ENCODE data around the gene ANK2.

The ANK2 gene

DNA sequence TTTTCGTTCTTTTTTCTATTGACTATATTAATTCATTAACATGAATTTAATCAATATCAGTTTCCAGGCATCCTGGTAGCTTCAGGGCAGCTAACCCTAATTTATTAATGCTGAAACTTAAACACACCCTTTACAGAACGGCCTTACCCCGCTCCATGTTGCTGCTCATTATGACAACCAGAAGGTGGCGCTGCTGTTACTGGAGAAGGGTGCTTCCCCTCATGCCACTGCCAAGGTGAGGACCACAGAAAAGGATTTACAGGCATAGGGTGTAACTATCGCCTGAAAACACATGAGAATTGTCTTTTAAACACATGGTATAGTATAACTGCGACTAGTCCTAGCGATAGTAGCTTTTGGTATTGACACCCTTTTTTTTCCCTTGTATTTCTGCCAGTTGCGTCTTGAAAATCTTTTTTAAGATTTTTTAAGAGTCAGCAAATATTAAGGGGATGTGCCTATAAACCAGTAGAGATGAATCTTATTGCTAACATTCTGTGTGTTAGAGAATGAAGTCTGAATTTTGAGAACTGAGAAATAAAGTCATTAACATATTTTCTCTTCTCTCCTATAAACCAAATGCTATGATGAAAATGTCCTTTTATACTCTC, 229.0 kb downstream of the ANK2 start:
- in situ Hi-C loops (cut with HindIII; ENCODE audit: low sequenced_read_pairs): no loop called here

DNA sequence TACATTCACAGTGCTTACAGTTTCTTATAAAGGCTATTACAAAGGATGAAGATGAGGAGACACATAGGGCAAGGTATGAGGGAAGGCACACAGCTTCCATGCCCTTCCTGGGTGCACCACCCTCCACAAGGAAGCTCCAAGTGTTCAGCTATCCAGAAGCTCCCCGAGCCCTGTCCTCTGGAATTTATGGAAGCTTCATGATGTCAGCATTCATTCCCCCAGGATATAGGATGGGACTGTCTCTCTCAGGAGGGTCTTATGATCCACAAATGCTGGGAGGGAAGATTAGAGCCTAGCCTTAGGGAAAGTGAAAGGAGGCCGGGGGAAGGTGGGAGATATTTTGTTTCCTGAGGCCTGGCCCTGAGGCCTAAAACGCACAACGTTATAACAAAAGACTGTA, 236.0 kb downstream of the ANK2 start:
- in situ Hi-C loops (cut with HindIII; ENCODE audit: low sequenced_read_pairs): no loop called here

DNA sequence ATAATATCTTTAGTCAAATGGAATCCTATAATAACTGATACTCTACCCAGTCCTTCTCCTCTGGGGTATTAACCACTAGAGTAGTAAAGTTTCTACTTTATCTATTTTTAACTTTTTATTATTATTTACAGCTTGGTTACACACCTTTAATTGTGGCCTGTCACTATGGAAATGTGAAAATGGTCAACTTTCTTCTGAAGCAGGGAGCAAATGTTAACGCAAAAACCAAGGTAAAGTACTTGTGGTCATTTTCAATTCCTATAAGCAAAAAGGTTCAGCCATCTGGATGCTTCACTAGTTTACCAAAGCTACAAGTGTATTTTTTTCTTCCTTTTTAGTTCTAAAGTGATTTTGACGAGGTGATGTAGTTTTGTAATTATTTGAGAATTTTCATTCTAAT, 238.8 kb downstream of the ANK2 start:
- in situ Hi-C loops (cut with HindIII; ENCODE audit: low sequenced_read_pairs): no loop called here

DNA sequence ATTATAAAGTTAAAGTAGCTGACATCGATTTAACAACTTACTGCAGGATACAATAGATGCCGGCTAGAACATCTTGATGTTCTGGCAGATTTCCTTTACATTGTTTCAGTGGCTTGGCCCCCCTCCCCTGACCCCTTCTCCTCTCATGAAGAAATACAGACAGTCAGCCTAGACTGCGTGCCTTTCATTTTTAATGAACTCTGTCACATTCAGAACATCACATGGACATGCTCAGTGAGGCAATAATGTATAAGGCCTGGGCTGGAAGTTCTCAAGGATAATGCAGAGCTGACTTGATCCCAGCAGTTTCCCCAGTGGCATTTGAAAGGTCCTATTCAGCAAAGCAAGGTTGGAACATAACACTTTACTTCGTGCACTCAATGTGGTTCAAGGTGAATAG, 239.2 kb downstream of the ANK2 start:
- in situ Hi-C loops (cut with HindIII; ENCODE audit: low sequenced_read_pairs): no loop called here

DNA sequence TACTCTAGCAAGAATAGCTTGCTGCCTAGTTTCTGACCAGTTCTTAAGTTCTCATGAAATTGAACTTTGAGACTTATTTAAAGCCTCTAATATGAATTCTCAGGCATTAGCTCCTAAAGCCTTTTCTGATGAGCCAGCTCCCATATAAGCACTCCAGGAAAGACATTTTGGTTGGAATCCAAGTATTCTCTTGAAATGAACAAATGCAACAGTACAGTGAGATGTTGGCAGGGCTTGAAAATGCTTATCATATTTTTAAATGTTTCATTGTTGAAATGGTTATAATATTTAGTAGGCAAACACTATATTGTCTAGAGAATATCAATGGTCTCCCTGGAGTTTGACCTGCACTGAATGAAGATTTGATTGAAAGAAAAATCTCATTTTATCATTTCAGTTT, 240.3 kb downstream of the ANK2 start:
- in situ Hi-C loops (cut with HindIII; ENCODE audit: low sequenced_read_pairs): no loop called here

DNA sequence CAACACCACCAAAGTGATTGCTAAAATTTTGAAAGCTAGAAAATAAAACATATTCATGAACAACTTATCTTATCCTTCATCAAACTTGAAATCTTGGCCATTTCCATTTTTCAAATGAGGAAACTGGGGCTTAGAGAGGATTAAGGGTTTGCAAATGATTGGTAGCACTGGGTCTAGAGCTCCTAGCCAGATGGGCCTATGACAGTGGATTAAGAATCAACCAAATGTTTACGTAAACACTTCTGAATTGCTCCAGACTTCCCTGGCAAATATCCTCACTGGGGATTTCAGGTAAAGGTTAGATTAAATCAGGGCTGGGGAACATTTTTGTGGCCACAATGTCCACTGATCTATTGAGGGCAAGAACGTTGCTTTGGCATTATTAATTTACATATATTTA, 241.2 kb downstream of the ANK2 start:
- in situ Hi-C loops (cut with HindIII; ENCODE audit: low sequenced_read_pairs): no loop called here

DNA sequence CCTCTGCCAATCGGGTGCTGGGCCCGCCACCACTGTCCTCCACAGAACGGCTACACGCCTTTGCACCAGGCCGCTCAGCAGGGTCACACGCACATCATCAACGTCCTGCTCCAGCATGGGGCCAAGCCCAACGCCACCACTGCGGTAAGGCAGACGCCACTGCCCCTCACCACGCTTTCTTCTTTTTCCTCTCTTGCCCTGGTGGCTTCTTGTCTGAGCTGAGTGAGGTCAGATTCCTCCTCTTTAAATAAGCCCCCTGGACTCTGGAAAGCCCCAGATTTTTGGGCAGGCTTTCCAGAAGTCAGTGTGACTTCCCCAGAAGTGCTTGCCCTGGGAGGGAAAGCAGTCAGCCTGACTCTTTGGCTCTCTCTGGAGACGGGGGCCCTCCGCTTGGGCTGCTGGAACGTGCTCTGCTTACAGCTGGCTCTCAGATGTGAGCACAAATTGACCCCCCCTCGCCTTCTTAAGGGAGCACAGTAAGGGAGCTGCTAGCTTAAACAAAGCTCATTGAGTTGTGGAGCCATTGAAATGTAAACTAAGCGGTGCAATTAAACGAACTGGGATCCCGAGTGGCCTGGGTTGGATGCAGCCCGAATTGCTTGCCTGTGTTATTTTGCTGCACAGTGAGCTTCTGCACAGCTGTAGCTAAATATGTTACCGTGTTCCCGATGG, 243.1 kb downstream of the ANK2 start:
- in situ Hi-C loops (cut with HindIII; ENCODE audit: low sequenced_read_pairs): no loop called here

DNA sequence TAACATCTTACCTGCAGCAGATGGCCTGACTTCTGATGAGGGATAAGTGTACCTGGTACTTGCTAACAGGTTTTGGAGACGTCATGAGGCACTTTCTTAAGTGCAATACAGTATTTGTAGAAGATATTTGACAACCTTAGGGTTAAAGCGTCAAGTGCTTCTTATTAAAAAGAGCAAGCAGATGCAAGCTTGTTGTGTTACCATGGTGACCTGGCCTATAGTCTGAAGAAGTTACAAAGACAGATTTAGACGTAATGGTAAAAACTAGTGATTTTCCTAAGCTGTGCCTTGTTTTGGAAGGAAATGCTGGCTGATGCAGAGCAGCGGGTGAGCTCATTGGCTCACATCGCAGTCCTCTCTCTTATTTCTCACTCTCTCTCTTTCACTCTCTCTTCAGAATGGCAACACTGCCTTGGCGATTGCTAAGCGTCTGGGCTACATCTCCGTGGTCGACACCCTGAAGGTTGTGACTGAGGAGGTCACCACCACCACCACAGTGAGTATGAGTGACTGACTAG, 243.6 kb downstream of the ANK2 start:
- in situ Hi-C loops (cut with HindIII; ENCODE audit: low sequenced_read_pairs): no loop called here

DNA sequence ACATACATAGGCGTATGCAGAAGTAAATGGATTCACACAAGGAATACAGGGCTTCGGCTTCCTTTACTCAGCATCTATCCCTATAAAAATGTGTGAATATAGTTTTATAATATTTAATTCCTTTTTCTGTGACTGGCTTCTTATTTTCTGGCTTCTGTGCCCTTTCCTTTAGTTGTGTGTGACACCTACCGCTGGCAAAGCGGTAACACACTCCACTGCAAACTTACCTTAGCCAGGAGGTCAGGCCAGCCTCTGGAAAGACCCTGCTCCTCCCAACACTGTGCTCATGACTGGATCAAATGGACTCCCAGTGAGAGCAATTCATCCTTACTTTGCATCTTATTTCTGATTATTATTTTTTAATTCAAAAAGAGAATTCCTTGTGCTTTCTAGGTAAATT, 244.2 kb downstream of the ANK2 start:
- in situ Hi-C loops (cut with HindIII; ENCODE audit: low sequenced_read_pairs): no loop called here

DNA sequence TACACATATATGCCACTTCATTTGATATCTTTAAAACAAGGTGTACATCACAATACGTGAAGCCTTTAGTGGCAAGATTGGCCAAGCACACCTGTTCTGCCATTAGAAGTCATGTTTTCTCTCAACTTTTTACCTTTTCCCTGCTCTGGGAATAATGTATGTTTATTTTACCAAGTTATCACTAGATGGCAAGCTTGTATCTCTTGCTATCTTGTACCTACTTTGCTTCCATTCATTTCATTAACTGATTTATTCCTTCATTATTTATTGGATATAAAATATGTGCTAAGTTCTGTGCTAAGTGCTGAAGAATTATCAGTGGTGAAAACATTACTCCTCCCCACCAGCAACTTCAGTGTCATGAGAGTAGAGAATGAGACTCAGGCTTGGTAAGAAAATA, 245.5 kb downstream of the ANK2 start:
- in situ Hi-C loops (cut with HindIII; ENCODE audit: low sequenced_read_pairs): no loop called here

DNA sequence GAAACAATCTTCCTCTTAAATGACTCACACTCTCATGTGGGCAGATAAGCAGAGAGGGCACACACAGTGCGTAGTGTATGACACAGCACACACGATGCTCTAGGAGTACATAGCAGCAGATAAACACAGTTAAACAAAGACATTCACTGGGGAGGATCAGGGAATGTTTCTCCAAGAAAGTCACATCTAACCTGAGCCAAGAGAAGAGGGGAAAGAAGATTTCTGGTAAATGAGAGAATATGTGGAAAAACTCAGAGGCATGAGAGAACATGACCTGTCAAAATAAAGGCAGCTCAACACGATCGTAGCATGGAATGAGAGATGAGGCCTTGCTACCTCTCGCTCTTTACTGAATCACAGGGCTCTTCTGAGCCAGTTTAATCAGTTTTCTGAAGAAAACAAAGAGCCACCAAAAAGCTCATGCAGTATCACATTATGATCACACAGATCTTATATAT, 251.0 kb downstream of the ANK2 start:
- in situ Hi-C loops (cut with HindIII; ENCODE audit: low sequenced_read_pairs): no loop called here

DNA sequence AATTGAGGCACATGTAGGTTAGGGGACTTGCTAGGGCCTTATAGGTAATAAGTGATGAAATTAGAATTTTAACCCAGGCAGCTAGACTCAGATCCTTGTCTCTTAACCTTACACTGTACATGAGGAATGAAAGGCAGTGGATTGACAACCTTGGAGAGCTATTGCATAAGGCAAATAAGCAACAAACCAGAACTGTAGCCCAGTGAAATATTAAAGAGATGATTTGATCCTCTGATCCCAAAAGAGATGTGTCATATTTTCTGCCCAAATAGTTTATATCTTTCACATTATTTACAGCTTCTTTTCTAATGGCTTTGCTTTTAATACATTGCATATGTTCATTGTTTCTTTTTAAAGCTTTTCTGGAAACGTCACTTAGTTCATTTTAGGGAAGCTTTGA, 252.6 kb downstream of the ANK2 start:
- in situ Hi-C loops (cut with HindIII; ENCODE audit: low sequenced_read_pairs): no loop called here

DNA sequence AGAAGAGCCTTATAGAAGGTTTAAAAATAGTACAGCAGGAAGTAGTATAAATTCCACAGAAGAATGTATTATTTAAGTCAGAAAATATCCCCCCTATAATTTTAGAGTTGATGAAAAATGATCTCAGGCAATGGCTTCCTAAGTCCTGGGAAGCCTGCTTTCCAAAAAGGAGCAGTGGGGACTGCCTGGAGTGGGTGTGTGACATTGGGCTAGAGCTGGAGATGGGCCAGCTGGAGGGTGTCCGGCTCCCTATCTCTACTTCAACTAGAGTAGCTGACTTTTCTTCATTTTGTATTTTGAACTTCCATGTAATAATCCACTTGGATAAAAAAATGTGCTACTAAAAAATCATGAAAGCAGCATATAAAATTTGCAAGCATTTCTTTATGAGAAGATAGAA, 253.9 kb downstream of the ANK2 start:
- in situ Hi-C loops (cut with HindIII; ENCODE audit: low sequenced_read_pairs): no loop called here

DNA sequence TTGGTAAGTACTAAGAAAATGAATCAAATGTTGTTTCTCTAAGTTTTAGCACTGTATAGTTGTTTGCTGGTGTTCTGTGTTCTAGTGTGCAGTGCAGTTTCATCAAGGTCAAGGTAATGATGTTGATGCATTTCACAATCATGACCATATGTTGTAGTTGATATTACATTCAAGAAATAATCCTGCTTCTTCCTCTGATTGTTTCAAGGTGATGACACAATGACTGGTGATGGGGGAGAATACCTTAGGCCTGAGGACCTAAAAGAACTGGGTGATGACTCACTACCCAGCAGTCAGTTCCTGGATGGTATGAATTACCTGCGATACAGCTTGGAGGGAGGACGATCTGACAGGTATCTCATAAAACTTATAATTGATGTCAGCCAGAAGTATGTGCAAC, 261.6 kb downstream of the ANK2 start:
- in situ Hi-C loops (cut with HindIII; ENCODE audit: low sequenced_read_pairs): no loop called here

DNA sequence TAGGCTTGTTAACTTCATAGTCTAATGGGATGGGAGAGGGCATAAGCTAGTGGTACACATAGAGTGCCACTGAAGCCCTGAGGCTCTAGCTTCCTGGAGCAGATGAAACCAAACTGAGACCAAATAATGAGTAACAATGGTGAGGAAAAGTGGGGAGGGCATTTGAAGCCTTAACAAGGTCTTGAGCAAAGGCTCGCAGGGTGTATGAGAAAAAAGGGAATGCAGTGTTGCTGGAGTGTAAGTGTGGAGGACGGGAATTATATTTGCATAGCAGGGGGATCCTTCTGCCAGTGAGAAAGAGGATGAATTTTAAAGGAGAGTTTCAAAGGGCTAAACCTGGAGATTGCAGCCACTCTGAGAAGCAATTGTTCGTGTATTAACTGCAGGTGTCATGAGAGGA, 263.1 kb downstream of the ANK2 start:
- in situ Hi-C loops (cut with HindIII; ENCODE audit: low sequenced_read_pairs): no loop called here

DNA sequence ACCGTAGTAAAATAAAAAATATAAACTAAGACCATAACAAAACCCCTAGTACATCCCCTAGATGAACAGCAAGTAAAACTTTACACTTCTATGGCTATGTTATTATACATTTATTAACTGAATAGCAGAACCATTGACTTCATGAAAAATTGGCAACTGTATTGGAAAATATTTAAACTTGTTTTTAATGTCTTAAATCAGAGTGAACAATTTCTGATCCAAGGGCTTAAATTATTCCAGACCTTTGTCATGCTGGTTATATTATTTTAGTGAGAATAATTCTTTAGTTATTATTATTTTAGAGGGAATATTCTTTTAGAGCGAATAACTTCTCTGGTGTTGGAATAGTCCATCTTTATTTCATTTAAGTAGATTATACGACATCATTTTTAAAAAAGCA, 265.0 kb downstream of the ANK2 start:
- in situ Hi-C loops (cut with HindIII; ENCODE audit: low sequenced_read_pairs): no loop called here

DNA sequence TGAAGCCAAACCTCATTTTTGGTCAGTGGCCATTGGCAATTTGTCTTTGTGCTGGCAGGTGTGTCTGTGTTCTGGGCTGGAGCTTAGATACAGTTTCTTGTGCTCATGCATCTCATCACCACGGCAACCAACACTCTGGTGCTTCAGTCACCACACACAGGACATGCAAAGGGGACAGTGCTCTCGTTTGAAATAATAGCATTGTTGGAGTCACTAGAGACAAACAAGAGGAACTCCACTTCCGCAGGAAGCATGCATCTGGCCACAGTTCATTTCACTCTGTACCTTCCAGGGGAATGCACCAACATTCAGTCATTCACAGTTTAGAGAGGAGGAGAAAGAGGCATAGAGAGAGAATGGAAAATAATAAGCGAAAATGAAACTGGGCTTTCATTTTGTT, 267.4 kb downstream of the ANK2 start:
- in situ Hi-C loops (cut with HindIII; ENCODE audit: low sequenced_read_pairs): no loop called here

DNA sequence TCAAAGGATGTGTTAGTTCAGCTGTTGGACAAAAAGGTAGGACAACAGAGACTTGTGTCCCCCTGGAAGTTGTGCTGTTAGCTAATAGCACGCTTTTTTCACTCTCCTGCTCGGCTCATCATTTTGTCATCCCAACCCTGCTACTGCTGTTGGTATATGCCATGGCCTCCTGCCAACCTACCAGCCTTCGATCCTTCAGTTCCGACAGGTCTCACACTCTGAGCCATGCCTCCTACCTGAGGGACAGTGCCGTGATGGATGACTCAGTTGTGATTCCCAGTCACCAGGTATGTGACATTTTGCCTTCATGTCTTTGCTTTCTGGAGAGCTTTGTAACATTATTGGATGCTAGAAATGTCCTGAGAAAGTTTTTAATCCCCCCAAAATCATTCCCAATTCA, 268.1 kb downstream of the ANK2 start:
- in situ Hi-C loops (cut with HindIII; ENCODE audit: low sequenced_read_pairs): no loop called here

DNA sequence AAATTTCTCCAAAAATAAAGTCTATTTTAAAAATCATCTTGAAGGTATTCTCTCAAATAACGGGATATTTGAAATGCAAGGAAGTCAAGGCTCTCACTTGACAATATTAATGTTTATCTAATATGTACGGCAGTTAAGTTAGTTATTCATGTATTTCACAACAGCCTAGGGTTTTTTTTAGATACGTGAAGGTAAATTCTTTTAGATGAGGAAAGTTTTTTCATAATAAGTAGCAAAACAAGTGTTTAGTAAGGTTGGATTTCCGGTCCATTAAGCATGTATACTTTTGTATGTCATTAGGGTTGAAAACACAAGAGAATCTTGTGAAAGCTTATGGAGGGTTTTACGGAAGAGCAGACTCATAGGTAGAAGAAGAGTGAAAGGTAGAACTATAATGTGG, 273.3 kb downstream of the ANK2 start:
- in situ Hi-C loops (cut with HindIII; ENCODE audit: low sequenced_read_pairs): no loop called here

DNA sequence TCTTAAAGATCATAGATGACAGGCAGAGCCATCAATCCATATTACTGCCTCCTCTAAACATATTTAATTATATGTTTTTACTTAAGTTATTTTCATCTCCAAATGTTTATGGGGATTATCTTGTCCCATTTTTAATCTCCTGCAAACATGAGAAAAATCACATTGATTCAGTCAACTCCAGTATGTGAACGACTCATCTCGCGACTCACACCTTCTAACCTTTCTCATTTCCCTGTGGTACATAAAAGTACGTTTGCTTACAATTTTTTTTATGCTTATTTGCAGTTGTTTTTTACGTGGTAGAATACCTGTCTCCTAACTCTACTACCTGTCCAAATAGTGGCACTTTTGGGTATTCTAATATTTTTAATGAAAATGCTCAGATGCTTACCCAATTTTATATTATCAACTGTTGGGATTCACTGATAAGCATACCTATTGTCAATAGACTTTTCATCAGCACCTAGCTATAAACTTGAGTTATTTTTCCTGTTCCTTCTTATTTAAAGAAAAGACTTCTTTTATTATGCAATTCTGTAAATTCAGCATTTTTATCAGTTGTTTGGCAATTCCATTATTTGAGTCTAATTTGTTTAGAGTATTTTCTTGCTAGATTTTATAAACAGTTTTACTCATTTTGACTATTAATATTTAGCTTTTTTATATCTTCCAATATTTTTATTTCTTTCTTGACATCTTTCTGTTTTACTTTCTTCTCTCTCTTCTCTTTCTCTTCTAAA, 276.6 kb downstream of the ANK2 start:
- in situ Hi-C loops (cut with HindIII; ENCODE audit: low sequenced_read_pairs): no loop called here

DNA sequence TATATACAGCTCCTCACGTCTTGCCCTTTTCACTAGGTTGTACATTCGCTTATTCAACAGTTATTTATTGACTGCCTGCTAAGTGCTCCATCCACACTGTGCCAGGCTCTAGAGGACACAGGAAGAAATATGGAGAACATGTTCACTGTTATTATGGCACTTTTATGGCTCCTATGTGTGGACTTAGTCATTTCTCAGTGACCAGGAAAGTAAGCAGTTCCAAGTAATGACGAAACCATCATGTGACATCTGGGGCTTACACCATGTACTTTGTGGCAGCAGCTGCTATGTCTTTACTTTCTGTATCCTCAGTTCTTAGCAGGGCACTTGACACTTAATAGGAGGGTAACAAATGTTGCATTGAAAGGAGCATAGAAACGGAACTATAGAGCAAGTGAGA, 278.0 kb downstream of the ANK2 start:
- in situ Hi-C loops (cut with HindIII; ENCODE audit: low sequenced_read_pairs): no loop called here

DNA sequence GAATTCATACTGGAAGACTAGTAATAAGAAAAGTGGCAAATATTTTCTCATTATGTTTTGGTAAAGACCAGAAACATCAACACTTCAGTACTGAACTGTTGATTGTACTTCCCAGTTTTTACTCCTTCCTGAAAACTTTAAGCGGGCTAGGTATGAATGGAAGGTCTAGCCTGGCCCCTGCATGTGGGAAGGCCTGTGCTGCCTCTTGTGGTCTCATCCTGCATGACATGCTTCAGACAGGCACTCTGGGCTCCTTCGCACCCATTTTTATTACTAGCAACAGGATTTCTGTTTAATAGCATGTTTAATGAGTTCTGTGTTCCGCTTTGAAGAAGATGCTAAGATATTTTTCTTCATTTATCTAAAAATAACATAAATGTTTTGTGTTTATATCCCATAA, 279.1 kb downstream of the ANK2 start:
- in situ Hi-C loops (cut with HindIII; ENCODE audit: low sequenced_read_pairs): no loop called here
